SJSA1 (cell line): ENCODE data around the gene EXT2. TPM values are rescaled to one million over a fixed set of nuclear protein-coding genes. Genes with fewer than 3 reads are reported as not detected.

ENCODE experiments used
- DNase-seq, 2 experiments: peaks; one replicate each; pipeline ENCODE4 v3.0.0-alpha.2; 2015 to 2020; ENCODE audit warnings: low spot score in 2 of 2, low read depth in 1 of 2
- H3K27ac ChIP-seq: fragments of 250-450 bp; sonication (Bioruptor Pico); 2 replicates; pipeline ENCODE4 v1.5.1; 2020; ENCODE audit warnings: mild to moderate bottlenecking, moderate library complexity
- H3K27me3 ChIP-seq: fragments of 250-450 bp; sonication (Bioruptor Pico); replicated peaks from 2 replicates; pipeline ENCODE4 v1.5.1; 2020; ENCODE audit warnings: mild to moderate bottlenecking, moderate library complexity
- H3K36me3 ChIP-seq: fragments of 250-450 bp; sonication (Bioruptor Pico); 2 replicates; pipeline ENCODE4 v1.5.1; 2020; ENCODE audit warnings: mild to moderate bottlenecking
- H3K4me1 ChIP-seq: fragments of 250-450 bp; sonication (Bioruptor Pico); replicated peaks from 2 replicates; pipeline ENCODE4 v1.6.1; 2021; ENCODE audit warnings: mild to moderate bottlenecking
- H3K4me3 ChIP-seq: fragments of 250-450 bp; sonication (Bioruptor Pico); 2 replicates; pipeline ENCODE4 v1.5.1; 2020; ENCODE audit warnings: mild to moderate bottlenecking
- H3K9me3 ChIP-seq: fragments of 250-450 bp; sonication (Bioruptor Pico); replicated peaks from 2 replicates; pipeline ENCODE4 v1.5.1; 2020; ENCODE audit warnings: mild to moderate bottlenecking
- total RNA-seq: library from RNA; depleted of rRNA; stranded (reverse); fragments of >200 nt; shearing (Covaris generic); gene quantifications from 2 replicates; pipeline ENCODE4 v1.2.3, GENCODE V29; 2014

The EXT2 gene
- total RNA-seq, 1 experiment from 2014 or later: 202 TPM

DNA sequence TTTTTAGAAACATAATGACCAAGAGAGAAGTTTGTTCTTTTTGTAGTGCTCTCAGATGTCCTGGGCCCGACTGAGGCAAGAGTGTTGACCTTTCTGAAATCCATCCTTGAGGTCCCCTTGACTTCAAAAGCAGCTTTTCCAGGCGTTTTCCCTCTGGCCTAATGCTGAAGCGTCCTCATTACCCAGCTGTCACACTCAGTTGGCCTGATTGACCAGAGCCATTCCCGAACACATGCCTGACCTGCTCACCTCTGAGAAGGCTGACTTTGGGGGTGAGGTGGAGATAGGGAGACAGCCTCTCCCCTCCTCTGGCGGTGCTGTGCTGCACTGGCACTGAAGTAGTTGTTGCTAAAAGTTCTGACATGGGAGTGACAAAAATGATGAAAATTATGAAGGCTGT, 147.6 kb downstream of the EXT2 start:
- H3K4me1 ChIP-seq: peaks cover 56% of the 10 kb centered on the region
- H3K27me3 ChIP-seq: no peaks in the 10 kb centered on the region; the same call in 1 of the 2 replicates
- H3K27ac ChIP-seq: peak overlapping the region; percentile 36
- H3K36me3 ChIP-seq: peaks cover 44% of the 10 kb centered on the region
- no peak for DNase-seq
- H3K9me3 ChIP-seq: no peaks in the 10 kb centered on the region
- no peak overlapping the region for H3K4me3 ChIP-seq

DNA sequence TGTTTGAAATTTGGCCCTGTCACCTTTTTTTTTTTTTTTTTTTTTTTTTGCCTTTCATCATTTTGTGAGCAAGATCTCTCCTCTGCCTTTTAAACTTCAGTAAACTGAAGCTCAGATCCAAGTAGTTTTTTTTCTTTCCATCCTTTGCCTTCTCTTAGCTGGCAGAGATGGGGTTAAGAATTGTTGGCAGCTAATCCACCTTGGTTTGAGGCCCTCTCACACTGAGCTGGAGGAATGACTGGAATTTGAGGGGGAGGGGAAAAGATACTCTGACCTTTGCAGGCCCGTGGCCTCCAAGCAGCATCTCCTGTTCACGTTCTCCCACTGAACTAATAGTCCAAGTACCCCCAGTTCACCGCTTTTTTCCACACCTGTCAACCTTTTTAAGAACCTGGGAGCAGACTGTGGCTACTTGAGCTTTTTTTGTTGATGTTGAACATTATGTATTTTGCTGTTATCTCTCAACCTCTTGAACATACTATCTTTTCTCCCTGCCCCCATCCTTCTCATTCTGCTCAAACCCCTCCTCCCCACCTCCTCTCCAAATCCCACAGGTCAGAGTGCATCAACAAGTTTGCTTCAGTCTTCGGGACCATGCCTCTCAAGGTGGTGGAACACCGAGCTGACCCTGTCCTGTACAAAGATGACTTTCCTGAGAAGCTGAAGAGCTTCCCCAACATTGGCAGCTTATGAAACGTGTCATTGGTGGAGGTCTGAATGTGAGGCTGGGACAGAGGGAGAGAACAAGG, 148.3 kb downstream of the EXT2 start:
- peak; percentile 82 to 89 for DNase-seq

DNA sequence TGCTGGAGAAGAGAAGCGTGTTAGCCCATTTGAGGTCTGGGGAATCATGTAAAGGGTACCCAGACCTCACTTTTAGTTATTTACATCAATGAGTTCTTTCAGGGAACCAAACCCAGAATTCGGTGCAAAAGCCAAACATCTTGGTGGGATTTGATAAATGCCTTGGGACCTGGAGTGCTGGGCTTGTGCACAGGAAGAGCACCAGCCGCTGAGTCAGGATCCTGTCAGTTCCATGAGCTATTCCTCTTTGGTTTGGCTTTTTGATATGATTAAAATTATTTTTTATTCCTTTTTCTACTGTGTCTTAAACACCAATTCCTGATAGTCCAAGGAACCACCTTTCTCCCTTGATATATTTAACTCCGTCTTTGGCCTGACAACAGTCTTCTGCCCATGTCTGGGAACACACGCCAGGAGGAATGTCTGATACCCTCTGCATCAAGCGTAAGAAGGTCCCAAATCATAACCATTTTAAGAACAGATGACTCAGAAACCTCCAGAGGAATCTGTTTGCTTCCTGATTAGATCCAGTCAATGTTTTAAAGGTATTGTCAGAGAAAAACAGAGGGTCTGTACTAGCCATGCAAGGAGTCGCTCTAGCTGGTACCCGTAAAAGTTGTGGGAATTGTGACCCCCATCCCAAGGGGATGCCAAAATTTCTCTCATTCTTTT, 149.3 kb downstream of the EXT2 start:
- Histone ChIP-seq H3K27me3 (no peaks in the 10 kb centered on the region; the same call in 1 of the 2 replicates), H3K27ac (peak overlapping the region; percentile 34), H3K4me1 (peaks cover 56% of the 10 kb centered on the region), H3K9me3 (no peaks in the 10 kb centered on the region), H3K36me3 (peaks cover 44% of the 10 kb centered on the region), H3K4me3 (no peak overlapping the region)
- peak in 1 of 2 experiments; percentile 65 for DNase-seq

More for the DNA sequence above, 148.3 kb downstream of the EXT2 start:
- H3K9me3 ChIP-seq: no peaks in the 10 kb centered on the region
- no peak overlapping the region for H3K4me3 ChIP-seq
- H3K36me3 ChIP-seq: peaks cover 44% of the 10 kb centered on the region
- no peaks in the 10 kb centered on the region; the same call in 1 of the 2 replicates for H3K27me3 ChIP-seq
- peaks cover 56% of the 10 kb centered on the region for H3K4me1 ChIP-seq
- H3K27ac ChIP-seq: peak overlapping the region; percentile 36

DNA sequence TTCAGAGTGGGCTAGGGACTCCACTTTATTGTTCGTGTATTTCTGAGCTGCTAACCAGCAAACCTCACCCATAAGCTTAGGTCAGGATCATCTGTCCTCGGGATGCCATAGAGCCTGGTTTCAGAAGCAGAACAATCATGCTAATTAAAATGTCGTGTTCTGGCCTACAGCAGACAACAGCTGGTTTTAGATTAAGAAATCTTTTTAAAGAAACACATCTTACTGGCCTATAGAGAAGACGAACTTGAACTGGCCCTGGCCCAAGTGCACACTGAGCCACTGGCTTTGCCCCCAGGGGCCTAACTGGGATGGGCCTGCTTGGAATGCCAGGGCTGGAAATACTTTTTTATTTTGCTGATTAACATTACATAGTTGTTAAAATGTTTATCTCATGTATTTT, 151.2 kb downstream of the EXT2 start:
- Histone ChIP-seq H3K9me3 (no peaks in the 10 kb centered on the region; the same call in 1 of the 2 replicates), H3K4me3 (no peak overlapping the region), H3K36me3 (peaks cover 41% of the 10 kb centered on the region), H3K27me3 (no peaks in the 10 kb centered on the region; the same call in 1 of the 2 replicates), H3K4me1 (peaks cover 56% of the 10 kb centered on the region), H3K27ac (0 out of 2 replicates have a peak overlapping the region, but pooled peaks have one; percentile 6)
- DNase-seq: peak in 1 of 2 experiments; percentile 37

DNA sequence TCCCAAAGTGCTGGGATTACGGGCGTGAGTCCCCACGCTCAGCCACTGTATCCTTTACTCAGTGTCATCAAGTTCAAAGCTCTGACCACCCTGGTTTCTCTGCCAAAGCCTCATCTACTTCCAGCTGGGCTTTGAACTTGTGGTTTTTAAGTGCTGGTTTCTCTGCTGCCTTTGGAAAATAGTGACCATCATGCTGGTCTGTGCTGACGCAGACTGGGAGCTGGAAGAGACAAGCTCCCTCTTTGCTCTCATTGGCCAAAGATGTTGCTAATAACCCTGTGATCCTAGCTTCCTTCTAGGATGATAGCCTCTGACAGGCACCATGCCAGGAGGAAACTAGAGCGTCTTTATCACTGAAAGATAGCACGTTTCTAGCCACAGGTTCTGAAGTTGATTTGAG, 152.0 kb downstream of the EXT2 start:
- no peak overlapping the region for H3K27ac ChIP-seq
- H3K9me3 ChIP-seq: peaks cover 6% of the 10 kb centered on the region; the same call in 1 of the 2 replicates
- H3K4me1 ChIP-seq: peaks cover 53% of the 10 kb centered on the region
- H3K36me3 ChIP-seq: peaks cover 40% of the 10 kb centered on the region
- H3K27me3 ChIP-seq: no peaks in the 10 kb centered on the region; the same call in 1 of the 2 replicates
- H3K4me3 ChIP-seq: no peak overlapping the region
- no peak for DNase-seq

DNA sequence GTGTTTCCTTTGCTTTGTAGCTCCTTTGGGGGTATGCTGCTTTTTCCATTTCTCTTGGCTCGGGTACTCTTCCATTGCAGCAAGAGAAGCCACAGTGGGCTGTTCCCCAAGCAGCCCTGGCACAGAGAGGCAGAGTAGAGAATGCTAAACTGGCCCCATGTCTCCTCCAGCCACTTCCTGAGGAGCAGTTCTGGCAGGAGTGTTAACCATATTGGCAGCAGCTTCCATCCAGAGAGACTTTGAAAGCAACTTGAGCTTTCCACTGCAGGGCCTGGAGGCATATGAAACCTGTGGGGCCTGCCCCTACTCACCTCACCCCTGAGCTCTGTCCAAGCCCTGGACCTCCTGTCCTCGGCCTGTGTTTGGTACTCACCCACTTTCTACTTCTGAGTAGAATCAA, 152.6 kb downstream of the EXT2 start:
- no peak for DNase-seq

DNA sequence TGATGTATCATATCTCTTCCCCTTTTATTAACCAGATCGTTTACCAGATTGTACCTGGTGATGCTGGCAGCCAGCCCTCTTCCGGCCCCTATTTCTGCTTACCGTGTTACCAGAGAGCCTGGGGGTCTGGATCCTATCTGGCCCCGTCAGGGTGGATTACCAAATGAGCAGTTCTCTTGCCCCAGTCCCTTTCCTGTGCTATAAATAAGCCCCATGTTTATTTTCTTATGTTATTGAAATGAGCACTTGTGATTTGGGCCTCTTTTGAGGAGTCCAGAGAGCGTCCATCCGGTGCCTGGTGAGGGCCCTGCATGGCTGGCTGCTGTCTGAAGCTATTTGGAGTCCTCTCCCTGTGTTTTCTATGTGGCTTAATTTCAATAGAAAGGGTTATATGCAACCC, 154.9 kb downstream of the EXT2 start:
- no peak overlapping the region for H3K27ac ChIP-seq
- peaks cover 7% of the 10 kb centered on the region; the same call in 1 of the 2 replicates for H3K9me3 ChIP-seq
- peaks cover 24% of the 10 kb centered on the region for H3K4me1 ChIP-seq
- peaks cover 22% of the 10 kb centered on the region; the same call in 1 of the 2 replicates for H3K36me3 ChIP-seq
- DNase-seq: no peak
- H3K4me3 ChIP-seq: no peak overlapping the region
- H3K27me3 ChIP-seq: no peaks in the 10 kb centered on the region; the same call in 1 of the 2 replicates

More for the DNA sequence above, 152.6 kb downstream of the EXT2 start:
- H3K4me1 ChIP-seq: peaks cover 47% of the 10 kb centered on the region
- H3K9me3 ChIP-seq: peaks cover 7% of the 10 kb centered on the region; the same call in 1 of the 2 replicates
- no peak overlapping the region for H3K27ac ChIP-seq
- H3K27me3 ChIP-seq: no peaks in the 10 kb centered on the region; the same call in 1 of the 2 replicates
- H3K36me3 ChIP-seq: peaks cover 34% of the 10 kb centered on the region
- H3K4me3 ChIP-seq: no peak overlapping the region

DNA sequence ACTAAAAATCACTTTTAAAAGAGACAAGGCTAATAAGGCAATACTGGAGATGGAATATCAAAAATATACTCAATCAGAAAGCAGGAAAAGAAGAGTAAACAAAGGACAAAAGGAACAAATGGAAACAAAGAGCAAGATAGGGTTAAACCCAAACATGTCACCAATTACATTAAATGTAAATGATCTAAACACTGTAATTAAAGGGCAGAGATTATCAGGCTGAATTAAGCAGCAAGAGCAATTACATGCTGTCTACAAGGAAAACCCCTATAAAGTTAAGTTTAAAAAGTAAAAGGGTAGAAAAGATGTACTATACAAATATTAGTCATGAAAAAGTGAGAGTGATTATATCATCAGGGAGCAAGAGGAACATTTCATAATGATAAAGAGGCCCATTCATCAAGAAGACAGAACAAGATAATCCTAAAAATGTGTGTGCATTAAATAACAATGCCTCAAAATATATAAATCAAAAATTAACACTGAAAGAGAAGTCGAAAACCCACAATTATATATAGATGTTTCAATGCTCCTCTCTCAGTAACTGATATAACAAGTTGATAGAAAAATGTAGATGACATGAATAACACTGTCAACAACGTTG, 157.6 kb downstream of the EXT2 start:
- H3K9me3 ChIP-seq: peaks cover 7% of the 10 kb centered on the region; the same call in 1 of the 2 replicates
- peaks cover 7% of the 10 kb centered on the region; the same call in 1 of the 2 replicates for H3K36me3 ChIP-seq
- peaks cover 6% of the 10 kb centered on the region; the same call in 1 of the 2 replicates for H3K4me1 ChIP-seq
- no peak for DNase-seq
- H3K27ac ChIP-seq: no peak overlapping the region
- H3K4me3 ChIP-seq: no peak overlapping the region
- no peaks in the 10 kb centered on the region for H3K27me3 ChIP-seq

DNA sequence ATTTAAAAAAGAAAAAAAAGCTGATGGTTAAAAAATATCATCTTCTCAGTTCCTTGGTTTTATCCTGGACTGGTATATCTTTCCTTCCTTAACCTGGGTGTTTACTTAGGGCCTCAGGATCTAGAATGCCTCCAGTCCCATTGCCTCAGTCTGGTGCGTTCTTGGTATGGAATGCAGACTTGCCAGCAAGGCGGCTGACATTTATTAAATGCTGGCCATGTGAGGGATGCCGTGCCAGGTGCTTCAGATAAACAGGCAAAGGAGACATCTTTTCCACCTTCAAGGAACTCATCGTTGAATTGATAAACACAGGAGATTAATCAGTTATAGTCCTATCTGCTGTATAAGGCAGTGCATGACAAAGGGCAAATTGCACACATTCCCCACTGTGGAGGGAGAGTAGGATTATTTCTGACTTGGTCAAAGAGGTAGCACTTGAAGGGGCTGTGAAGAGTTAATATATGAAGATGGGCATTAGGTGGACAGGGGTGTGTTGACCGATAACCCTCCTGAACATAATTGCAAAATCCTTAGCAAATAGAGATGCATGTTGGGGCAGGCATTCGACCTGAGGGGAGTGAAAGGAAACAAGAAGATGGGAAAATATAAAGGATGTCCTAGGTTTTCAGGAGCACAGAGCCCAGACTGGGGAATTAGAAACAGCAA, 160.1 kb downstream of the EXT2 start:
- Histone ChIP-seq H3K4me1 (peaks cover 13% of the 10 kb centered on the region), H3K27me3 (no peaks in the 10 kb centered on the region), H3K36me3 (peaks cover 11% of the 10 kb centered on the region; the same call in 1 of the 2 replicates), H3K27ac (no peak overlapping the region), H3K4me3 (no peak overlapping the region), H3K9me3 (peaks cover 7% of the 10 kb centered on the region; the same call in 1 of the 2 replicates)
- DNase-seq: no peak

DNA sequence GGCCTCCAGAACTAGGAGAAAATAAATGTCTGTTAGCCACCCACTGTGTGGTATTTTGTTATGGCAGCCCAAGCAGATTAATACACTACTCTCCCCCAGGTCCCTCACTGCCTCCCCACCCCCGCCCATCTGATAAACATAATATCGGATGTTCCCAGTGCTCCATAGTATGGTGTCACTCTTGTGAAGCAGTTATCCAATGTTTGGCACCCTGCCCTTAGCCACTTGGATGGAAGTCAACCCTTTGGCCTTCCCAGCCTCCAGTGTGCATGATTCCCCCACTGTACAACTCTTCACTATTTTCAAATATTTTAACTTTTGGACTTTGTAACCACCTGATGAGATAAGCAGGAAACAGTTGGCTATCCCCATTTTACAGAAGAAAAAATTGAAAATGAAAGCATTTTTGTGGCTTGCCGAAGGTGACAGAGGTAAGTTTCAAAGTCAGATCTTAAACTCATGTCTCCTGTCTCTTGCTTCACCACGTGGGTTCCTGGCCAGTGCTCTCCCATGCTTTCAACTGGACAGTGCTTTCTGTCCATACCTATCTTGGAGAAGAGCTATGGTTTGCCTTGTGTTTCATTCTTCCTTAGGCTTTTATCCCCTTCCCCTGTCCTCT, 161.3 kb downstream of the EXT2 start:
- Histone ChIP-seq H3K4me3 (no peak overlapping the region), H3K27ac (no peak overlapping the region), H3K4me1 (peaks cover 13% of the 10 kb centered on the region), H3K36me3 (peaks cover 21% of the 10 kb centered on the region), H3K9me3 (peaks cover 7% of the 10 kb centered on the region; the same call in 1 of the 2 replicates), H3K27me3 (no peaks in the 10 kb centered on the region)
- DNase-seq: no peak

DNA sequence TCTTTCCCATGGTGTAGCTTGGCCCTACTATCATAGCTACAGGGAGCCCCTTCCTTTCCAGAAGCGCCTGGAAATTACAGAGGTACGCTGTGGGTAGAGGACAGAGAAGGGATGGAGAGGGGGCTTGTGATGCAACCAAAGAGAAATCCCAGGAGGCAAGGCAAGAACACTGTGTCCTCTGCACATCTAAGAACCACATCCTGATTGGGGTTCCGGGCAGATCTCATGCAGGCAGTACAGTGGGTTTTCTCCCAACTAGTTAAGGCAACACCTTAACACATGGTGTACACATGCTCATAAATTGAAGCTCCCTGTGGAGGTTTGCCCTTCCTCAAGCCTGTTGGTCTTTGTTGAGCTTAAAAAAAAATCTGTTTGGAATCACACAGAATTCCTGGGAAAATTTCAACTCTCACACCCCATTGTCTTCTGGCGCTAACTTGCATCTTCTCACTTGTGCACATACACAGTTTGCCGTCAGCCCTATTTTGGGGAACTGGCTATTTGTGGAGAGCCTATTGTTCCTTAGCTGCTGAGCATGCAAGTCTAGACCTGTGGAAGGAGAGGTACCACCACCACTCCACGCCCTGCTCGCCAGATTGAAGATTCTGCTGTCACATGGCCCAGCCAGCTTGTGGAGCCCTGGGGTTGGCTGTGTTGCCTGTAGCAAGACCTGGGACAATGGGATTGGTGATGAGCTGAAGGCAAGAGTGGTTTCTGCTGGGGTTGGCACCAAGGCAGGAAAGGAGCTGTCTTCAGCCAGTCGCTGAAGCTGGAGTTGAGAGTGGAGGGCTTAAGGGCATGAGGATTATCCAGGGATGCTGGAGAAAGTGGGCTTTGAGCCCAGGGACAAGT, 162.1 kb downstream of the EXT2 start:
- Histone ChIP-seq H3K27ac (no peak overlapping the region), H3K4me3 (no peak overlapping the region), H3K27me3 (no peaks in the 10 kb centered on the region), H3K9me3 (peaks cover under 1% of the 10 kb centered on the region; the same call in 1 of the 2 replicates), H3K4me1 (peaks cover 13% of the 10 kb centered on the region), H3K36me3 (peaks cover 25% of the 10 kb centered on the region)
- no peak for DNase-seq

DNA sequence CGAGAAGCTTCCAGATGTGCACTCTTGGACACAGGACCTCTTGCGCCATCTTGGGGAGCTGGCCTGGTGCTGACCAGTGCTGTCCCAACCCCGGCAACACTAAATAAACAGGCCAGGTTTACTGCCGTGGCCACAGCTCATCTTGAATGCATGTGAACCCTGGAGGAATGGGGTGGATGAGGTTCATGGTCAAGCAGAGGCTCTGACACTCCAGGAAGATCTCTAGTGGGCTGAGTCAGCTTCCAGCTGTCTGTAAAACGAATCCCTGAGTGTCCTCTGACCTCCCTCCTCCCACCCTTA, 162.7 kb downstream of the EXT2 start:
- no peak for DNase-seq
- no peak overlapping the region for H3K4me3 ChIP-seq
- peaks cover 30% of the 10 kb centered on the region for H3K36me3 ChIP-seq
- no peaks in the 10 kb centered on the region for H3K27me3 ChIP-seq
- H3K4me1 ChIP-seq: peaks cover 13% of the 10 kb centered on the region
- no peaks in the 10 kb centered on the region for H3K9me3 ChIP-seq
- H3K27ac ChIP-seq: no peak overlapping the region
